HS-5 (cell line): ENCODE measurements around the gene PLD4.
A peak's percentile ranks its signal among the peaks of the same experiment; 100 is the strongest.

Source experiments
- DNase-seq: peaks from one replicate; pipeline ENCODE4 v3.0.0-alpha.2; 2012; ENCODE audit warnings: low read depth

PLD4 gene

DNA sequence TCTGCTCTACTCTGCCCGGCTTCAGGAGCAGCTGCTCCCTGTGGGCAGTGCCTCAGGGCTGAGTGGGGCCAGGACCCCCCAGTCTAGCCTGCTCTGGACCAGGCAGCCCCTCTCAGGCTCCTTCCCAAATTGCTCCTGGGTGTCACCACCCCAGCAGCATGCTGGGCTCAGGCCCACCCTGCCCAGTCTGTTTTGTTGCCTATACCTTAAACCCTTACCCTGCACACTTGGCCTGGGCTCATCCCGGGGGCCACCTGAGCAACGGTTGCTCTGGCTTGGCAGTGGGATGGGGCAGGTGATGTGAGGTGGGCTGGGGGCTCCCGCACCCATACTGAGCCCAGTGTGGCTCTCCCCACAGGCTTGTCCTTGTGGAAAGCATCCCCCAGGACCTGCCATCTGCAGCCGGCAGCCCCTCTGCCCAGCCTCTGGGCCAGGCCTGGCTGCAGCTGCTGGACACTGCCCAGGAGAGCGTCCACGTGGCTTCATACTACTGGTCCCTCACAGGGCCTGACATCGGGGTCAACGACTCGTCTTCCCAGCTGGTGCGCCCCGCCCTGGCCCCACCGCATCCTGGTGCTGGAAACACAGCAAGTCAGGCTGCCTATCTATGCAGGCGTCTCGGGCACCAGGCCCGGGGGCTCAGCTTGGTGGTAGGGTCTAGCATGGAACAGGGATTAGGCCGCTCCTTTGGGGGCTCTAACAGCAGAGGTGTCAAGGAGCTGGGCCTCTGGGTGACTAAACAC lies 3.9 kb downstream of the PLD4 start:
- no peak for DNase-seq

DNA sequence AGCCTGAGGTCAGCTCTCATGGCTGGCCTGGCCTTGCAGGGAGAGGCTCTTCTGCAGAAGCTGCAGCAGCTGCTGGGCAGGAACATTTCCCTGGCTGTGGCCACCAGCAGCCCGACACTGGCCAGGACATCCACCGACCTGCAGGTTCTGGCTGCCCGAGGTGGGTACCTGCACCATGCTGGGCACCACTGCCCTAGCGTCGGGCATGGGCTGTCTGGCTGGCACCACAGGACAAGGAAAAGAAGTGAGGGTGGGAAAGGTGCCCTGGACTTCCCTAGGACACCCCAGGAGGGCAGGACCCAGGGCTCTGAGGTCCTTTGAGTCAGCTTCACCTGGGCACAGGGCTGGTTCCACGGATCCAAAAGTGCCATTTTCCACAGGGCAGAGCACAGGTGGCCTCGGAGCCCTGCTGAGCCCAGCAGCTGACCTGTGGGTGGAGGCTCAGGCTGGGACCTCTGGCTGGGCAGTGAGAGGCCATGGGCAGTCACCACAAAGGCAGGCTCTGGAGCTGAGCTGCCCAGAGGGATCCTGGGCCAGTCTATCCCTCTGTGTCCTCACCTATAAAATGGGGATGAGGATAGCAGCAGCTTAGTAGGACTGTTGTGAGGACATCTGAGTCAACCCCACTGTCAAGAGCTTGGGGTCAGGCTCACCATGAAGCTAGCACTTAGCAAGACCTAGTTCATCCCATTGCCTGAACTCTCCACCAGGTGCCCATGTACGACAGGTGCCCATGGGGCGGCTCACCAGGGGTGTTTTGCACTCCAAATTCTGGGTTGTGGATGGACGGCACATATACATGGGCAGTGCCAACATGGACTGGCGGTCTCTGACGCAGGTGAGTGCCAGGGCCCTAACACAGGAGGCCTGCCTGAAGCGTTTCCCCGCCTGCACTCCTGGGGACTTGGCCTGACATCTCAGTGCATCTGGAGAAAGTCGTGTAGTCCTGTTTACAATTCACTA lies 4.9 kb downstream of the PLD4 start:
- no peak for DNase-seq

DNA sequence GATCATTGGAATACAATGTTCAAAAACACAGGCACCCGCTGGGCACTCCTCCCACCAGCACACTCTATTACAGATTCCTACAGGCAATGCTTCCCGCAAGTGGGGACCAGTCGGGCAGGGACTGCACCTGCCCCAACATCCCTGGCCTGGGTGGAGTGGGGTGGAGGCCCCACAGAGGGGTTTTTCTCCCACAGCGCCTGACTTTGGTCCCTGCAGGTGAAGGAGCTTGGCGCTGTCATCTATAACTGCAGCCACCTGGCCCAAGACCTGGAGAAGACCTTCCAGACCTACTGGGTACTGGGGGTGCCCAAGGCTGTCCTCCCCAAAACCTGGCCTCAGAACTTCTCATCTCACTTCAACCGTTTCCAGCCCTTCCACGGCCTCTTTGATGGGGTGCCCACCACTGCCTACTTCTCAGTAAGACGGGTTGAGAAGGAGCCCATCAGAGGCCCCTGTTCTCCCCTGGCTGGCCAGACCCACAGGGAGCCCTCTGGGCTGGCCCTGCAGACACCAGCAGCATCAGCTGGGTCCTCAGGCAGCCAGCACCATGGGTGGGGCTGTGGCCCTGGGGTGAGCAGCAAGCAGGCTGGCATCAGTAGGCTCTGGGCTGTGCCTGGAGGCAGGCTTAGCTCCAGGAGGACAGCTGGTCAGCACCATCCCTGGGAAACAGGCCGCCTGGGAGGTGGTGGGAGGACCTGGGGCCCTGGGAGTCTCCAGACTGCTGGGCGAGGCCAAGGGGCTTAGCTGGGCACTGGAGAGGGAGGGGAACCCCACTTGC lies 6.0 kb downstream of the PLD4 start:
- DNase-seq = no peak

DNA sequence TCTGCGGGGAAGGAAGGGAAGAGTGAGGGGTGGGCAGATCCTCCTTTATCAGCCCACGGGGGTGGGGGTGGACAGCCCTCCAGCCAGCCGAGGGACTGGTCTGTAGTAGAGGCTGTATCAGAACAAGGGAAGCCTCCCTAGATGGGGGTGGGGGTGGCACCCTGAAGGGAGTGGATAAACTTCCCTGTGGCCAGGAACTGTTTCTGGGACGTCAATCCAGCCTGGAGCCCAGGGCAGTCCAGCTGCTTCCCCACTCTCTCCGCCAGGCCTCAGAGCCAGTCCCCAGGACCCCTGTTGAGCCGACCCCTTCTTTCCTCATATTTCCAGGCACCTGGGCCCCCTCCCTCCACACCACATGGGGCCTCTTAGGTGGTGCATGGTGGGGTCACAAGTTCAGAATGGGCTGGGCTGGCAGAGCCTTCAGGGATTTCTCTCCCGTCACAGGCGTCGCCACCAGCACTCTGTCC lies 6.7 kb downstream of the PLD4 start:
- no peak for DNase-seq

DNA sequence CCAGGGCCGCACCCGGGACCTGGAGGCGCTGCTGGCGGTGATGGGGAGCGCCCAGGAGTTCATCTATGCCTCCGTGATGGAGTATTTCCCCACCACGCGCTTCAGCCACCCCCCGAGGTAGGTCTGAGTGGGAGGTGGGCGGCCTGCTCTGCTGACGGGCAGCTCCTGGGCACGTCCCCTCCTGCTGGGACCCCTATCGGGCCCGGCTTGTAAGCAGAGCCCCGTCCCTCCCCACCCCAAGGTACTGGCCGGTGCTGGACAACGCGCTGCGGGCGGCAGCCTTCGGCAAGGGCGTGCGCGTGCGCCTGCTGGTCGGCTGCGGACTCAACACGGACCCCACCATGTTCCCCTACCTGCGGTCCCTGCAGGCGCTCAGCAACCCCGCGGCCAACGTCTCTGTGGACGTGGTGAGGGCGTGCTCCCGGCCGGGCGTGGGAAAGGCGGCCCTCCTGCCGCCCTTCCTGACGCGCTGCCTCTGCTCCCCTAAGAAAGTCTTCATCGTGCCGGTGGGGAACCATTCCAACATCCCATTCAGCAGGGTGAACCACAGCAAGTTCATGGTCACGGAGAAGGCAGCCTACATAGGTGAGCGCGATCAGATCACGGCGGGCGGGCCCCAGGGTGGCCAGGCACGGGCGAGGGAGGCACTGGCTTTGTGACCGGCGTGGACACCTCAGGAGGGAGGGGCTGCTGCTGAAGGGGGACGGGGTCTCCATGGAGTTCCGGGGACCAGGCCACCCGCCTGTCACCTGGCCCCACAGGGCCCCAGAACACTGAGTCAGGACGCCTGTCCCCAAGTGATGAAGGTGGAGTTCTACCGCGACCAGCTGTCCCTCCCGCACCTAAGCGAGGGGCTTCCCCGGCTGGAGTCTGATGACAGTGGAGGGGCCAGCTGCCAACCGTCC lies 7.3 kb downstream of the PLD4 start:
- DNase-seq = no peak

DNA sequence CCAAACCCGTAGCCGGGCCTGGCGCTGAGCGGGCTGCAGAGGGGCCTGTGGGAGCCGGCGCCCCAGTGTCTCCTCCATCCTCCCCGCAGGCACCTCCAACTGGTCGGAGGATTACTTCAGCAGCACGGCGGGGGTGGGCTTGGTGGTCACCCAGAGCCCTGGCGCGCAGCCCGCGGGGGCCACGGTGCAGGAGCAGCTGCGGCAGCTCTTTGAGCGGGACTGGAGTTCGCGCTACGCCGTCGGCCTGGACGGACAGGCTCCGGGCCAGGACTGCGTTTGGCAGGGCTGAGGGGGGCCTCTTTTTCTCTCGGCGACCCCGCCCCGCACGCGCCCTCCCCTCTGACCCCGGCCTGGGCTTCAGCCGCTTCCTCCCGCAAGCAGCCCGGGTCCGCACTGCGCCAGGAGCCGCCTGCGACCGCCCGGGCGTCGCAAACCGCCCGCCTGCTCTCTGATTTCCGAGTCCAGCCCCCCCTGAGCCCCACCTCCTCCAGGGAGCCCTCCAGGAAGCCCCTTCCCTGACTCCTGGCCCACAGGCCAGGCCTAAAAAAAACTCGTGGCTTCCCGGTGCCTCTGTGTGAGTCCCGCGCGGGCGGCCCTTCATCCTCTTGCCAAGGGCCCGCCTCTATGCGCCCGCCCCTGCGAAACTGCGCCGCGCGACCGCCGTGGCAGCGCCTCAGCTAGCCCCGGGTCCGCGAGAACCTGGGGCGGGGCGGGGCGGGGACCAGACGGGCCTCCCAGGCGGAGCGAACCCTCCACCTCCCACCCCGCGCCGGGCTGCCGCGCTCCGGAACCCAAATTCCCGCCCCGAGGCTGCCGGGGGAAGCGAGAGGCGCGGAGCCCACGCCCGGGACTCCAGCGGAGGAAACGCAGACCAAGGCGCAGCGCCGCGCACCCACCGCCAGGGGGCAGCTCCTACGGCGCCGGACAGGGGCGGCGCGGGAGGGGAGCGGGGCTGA lies 8.3 kb downstream of the PLD4 start:
- DNase-seq = peak; percentile 53

DNA sequence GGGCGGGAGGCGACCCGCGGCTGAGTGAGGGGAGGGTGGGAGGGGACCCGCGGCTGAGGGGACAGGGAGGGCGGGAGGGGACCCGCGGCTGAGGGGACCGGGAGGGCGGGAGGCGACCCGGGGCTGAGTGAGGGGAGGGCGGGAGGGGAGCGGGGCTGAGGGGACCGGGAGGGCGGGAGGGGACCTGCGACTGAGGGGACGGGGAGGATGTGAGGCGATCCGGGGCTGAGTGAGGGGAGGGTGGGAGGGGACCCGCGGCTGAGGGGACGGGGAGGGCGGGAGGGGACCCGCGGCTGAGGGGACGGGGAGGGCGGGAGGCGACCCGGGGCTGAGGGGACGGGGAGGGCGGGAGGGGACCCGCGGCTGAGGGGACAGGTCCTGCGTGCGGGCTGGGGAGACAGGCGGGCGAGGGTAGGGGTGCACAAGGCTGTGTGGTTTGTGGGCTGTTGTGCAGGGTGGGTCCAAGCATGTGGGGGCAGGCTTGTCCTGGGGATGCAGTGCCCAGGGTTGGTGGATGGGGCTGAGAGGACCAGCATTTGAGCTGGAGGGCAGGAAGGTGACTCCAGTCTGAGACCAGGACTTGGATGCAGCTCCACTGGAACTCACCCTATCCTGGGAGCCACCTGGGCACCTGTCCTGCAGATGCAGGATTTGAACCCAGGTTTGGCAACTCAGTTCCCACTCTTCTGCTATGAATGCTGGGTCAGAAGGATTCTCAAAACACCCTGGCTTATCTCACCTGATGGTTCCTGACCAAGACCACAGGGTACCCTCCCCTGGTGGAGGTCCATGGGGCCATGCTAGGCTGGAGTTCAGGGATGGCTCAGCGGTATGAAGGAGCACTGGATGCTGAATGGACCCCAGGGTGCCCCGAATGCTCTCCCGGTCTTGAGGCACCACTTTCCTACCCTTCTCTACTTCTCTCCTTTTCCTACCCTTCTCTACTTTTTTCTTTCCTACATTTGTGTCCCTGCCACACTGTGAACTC lies 9.4 kb downstream of the PLD4 start:
- no peak for DNase-seq

DNA sequence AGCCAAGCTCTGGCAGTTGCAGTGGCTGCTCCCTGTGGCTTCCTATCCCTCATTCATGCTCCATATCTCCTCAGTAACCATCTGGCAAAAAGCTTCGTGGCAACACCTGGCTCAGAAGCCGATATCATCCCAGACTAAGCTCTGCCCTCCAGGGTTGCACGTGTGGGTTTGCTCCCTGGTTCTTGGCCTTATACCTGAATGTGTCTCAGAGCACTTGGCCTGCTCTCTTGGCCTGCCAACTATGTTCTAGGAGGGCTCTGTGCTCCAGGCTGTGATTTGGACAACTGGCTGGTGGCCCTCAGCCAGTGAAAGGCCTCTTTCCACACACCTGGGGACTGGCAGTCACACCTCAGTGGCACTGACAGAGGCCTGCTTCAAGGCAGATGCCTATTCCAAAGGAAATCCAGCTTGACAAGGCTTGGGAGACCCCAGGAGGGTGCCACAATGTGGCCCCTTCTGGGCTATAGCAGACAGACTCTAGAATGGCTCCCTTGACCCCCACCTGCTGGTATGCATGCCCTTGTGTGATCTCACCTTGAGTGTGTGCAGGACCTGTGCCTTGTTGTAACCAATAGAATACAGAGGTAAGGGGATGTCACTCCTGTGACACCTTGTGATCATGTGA lies 10.5 kb downstream of the PLD4 start:
- DNase-seq = no peak

DNA sequence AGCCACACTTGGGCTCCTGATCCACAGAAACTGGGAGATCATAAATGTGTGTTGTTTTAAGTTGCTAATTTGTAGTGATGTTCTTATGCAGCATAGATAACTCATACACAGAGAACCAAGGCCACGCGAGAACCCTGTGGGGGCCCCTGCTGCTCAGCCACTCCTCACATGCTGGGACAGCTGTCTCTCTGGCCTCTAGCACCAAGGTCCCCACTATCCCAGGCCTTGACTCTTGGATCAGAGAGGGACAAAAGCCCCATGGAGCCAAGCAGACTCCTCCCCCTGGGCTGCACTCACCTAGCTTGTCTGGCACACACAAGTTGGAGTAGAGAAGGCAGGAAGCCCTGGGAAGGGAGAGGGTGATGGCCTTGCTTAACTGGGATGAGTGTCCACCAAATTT lies 11.3 kb downstream of the PLD4 start:
- no peak for DNase-seq

DNA sequence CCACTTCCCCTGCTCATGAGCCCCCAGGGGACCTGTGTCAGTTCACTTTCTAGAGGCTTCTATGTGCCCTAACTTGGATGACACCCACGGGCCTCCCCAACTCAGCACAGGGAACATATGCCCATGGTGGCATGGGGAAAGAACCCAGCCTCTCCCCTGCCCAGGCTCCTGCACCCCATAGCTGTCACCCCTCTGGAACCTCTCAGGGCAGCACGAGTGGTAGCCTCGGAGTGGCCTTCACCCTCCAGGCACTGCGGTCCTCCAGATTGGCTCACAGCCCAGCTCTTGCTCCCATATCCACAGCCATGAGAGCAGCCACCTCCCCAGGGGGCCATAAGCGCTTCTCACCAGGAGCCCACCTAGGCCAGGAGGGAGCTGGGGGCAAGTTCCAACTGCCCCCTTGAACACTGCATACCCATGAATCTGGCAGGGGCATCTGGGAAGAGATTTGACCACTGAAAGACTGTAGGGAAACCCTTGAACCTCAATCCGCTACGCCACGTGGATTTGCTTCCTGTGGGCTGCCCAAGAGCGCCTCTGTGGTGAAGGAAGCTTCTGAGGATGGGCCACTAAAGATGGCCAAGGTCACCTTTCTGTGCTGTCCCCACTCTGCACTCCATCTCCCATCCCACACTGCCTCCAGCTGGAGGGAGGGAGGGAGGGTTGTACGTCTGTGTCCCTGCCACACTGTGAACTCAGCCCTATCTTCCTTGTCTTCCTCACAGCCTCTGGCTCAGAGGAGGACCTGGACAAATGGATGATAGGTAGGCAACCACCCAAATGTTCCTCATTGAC lies 11.9 kb downstream of the PLD4 start:
- DNase-seq = no peak

DNA sequence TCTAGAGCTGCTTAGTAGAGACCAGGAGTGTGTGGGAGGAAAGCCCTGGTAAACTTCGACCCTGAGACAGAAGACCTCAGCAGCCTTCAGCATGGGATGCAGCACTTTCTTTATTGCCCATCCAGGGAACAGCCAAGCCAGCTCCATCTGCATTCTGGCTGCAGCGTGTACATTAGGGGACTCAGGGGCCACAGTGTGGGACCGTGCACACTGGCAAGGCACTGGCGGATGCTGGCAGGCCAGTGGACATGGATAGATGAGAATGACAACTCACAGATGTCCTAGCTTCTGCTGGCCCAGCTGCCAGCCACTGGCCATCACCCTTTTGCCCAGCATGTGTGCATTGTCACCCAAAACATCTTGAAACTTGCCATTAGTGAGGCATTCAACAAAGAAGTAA lies 12.5 kb downstream of the PLD4 start:
- no peak for DNase-seq

DNA sequence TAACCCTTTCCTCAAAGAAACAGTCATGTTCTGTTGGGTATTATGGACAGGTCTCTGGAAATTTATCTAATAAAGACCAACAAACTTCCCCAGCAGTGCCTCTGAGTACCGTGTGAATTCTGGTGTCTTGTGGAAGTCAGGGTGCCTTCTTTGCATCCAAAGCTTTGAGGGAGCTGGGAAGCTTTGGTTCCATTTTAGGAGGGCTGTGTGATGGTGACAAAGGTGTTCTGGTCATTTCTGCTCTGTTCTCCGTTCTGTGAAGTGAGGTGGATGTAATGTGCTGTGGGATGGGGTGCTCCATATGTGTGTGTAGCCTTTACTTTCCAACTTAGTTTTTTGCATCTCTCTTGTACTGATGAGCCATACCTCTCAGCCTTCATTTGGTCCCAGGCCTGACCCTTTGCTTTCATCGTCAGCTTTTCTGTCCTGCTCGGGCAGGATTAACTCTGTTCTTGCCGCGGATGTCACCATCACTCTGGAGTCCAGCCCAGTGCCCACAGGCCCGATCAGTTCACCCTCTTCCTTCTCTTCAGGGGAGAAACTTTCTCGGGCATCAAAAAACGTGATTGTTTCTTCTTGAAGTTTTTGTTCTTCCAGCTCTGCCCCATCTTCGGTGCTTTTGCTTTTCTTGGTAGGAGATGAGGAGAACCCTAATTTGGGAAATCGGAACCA lies 13.2 kb downstream of the PLD4 start:
- DNase-seq = no peak

DNA sequence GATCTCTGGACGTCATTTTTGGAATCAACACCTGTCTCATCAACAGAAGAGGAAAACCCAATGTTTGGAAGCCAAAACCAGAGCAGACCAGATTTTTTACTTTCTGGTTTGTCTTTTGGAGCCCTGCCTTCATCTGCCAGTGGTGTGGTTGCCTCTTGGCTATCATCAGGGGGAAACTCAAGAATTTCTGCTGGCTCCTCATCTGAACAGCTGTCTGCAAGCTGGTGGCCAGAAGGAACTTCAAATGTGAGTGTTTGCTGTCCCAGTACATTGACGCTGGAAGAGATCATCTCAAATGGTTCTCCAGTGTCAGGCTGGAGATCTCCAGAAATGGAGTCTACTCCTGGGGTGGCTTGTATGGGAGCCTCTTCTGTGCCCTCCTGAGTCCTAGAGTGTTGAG lies 13.8 kb downstream of the PLD4 start:
- DNase-seq = no peak

DNA sequence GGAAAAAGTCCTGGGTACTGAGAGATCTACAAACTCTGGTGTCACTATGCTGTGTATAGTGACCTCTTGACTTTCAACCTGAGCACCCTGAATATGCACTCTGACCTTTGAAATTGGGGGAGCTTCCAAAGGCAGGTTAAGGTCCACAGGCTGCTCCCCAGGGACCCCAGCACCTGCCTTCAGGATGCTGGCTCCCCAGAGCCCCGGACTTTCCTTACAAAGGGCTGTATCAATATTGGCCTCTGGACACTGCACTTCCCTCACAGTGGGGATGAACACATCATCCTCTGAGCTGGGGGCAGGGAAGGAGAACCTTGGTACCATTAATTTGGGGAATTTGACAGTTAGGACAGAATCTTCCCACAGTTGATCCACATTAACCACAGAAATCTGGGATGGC lies 14.3 kb downstream of the PLD4 start:
- DNase-seq = no peak

DNA sequence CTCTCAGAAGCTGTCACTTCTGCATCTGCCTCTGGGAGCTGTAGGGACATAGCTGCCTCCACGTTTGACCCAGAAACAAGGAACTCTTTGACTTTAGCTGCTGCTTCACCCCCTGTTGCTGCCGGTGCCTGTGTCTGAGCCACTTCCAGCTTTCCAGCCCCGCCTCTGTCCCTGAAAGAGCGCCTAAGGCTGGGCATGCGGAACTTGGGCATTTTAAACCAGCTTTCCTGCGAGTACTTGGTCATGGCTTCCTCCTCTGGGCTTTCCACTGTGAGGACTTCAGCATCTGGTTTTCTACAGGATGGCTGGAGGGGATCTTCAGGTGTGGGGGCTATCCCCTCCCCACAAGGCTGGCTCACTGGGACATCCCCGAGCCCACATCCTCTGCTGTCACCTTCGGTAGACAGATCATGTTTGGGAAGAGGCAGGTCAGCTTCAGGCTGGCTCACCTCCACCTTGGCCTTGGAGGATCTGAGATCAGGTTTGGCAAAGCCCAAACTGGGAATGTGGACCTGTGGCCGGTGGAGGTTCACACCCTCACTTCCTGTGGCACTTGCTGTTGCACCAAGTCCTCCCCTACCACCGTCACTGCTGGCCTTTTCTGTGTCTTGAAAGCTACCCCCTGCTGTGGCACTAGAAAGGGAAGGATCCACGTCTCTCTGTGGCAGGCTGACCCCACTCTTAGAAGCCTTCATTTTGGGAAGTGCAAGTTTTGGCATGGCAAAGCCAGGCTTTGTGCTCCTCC lies 15.2 kb downstream of the PLD4 start:
- DNase-seq = no peak

DNA sequence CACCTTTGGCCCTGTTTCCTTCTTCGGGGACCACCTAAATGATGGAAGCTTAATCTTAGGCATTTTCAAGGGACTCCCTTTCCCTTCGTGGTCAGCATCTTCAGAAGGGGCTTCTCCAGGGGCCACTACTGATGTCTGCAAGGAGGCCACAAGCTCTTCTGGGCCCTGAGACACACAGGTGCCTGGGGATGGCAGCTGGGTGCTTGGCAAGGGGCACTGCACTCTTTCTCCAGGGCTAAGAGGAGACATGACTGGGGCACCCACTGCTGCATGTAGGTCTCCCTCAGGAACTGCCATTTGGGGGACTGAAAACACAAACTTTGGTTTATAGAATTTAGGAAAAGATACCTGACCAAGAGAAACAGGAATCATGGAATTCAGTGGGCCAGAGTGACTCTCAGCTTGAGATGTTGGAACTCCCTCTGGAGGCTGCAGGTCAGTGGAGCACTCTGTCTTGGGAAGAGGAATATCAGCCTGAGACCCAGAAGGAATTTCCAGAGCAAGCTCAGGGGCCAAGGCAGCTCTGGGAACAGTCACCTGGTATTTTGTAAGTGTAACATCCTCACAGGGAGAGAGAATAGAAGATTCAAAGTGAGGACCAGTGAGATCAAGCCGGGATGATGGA lies 16.0 kb downstream of the PLD4 start:
- DNase-seq = no peak
